GM18867 (cell line): ENCODE results near the gene PILRA.
"Not testable (repeated sequence)": the region's sequence is repeated elsewhere in the genome, so short reads cannot be mapped to it uniquely, and the experiment has no call there.

ENCODE experiments used
- ATAC-seq: cut with Tn5 transposase; IDR thresholded peaks from one replicate; pipeline ENCODE4 v1.9.1; 2021; ENCODE audit warnings: mild to moderate bottlenecking, moderate library complexity; ENCODE audit not compliant: unreplicated experiment

PILRA gene

GRCh38 chr7:100432621-100433275 lies 59.5 kb downstream of the PILRA start:
- no peak for ATAC-seq

DNA sequence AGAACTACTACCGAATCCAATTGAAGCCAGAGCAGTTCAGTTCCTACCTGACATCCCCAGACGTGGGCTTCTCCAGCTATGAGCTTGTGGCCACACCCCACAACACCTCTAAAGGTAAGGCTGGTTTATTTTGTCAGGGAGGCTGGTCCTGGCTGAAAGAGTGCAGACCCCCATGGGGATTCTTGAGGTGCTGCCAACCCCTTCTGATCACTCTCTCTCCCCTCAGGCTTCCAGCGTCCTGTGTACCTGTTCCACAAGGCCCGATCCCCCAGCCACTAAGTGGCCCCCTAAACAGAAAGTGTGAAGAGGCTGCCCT lies 59.9 kb downstream of the PILRA start:
- ATAC-seq: no peak

- no peak for ATAC-seq
Measured at GRCh38 chr7:100433592-100434296, 60.5 kb downstream of the PILRA start.

DNA sequence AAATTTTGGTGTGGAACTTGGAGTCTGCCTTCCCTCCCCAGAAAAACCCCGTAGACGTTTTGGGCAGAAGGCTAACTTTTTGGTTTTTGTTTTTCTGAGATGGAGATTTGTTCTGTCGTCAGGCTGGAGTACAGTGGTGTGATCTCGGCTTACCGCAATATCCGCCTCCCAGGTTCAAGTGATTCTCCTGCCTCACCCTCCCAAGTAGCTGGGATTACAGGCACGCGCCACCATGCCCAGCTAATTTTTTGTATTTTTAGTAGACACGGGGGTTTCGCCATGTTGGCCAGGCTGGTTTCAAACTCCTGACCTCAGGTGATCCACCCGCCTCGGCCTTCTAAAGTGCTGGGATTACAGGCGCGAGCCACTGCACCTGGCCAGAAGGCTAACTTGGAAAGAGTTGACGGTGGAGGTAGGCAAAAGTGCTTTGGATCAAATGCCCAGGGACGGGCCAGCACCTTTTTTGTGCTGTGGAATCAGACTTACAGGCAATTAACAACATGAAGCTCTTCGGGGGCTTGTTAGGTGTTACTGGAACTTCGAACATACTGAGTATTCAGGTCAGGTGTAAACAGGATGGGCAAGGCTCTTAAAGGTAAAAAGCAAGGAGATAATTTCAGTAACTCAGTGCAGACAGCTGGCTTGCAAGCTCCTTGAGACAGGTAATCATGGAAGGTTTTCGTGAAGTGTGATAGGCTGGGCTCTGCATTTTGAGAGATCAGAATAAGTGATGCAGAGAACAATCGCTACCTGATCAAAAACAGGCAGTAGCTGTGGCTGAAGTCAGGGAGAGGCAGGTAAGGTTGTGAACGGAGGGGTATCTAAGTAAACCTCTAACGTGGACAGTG lies 61.2 kb downstream of the PILRA start:
- no peak for ATAC-seq

- ATAC-seq: peak; percentile 28
Measured at GRCh38 chr7:100435401-100436304, 62.4 kb downstream of the PILRA start.

GRCh38 chr7:100437150-100438100 lies 64.1 kb downstream of the PILRA start:
- no peak for ATAC-seq

DNA sequence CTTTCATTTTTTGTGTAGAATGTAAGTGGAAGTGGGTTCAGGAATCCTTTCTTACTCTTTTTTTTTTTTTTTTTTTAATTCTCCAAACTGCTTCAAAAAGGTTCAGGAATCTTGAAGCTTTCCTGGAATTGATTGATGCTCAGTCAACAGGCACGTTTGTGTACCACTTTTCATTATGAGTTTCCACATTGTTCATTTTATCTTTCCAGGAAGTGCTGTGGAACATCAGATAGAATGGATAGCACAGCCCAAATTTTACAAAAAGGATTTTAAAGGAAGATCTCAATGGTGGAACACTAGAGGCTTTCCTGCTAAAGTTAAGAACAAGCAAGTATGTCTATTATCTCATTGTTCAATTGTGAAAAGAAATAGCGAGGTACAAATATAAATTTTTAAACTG lies 64.9 kb downstream of the PILRA start:
- no peak for ATAC-seq

DNA sequence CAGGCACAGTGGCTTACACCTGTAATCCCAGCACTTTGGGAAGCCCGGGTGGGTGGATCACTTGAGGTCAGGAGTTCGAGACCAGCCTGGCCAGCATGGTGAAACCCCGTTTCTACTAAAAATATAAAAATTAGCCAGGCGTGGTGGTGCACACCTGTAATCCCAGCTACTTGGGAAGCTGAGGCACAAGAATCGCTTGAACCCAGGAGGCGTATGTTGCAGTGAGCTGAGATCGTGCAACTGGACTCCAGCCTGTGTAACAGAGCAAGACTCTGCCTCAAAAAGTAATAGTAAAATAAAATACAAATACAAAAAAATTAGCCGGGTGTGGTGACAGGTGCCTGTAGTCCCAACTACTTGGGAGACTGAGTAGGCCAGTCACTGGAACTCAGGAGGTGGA lies 65.4 kb downstream of the PILRA start:
- ATAC-seq: not testable (repeated sequence)

GRCh38 chr7:100439244-100439643 lies 66.0 kb downstream of the PILRA start:
- not testable (repeated sequence) for ATAC-seq

DNA sequence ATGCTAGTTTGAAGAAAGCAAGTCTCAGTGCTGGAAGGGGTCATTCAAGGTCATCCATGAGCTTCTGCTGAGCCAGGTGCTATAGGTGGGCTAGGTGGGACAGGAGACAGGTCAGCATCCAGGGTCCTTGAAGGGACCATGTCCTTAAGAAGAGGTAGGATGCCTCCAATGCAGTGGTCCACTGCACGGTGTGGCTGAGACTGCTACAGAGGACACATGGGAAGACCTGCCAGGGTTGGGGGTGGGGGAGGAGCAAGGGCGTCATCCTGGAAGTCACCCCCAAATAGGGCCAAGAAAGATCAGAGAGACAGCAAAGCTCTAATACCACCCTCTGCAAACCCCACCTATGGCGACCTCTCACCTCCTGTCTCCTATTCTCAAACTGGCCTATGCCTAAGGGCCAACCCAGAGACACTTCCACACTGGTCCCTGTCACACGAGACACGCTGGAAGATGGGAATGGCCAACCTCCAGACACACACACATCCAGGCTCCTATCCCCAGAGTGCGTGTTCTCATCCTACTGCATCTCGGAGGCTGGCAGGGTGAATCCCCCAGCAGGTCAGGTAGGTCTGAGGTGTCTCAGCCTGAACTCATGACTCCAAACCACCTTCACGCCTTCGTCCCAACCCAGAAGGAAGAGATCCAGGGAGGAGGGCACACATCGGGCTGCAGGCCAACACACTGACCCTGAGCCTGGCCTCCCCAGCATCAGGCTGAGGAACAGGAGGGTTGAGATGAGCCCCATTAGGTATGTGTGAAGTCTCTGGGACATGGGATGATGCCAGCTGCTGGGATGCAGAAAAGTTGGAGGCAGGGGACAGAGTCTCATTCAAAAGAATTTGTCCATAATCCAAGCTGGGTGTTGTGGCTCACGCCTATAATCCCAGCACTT lies 68.6 kb downstream of the PILRA start:
- ATAC-seq: no peak

- no peak for ATAC-seq
Measured at GRCh38 chr7:100443096-100443840, 70.0 kb downstream of the PILRA start.

- ATAC-seq: no peak
Measured at GRCh38 chr7:100444311-100445278, 71.3 kb downstream of the PILRA start.

DNA sequence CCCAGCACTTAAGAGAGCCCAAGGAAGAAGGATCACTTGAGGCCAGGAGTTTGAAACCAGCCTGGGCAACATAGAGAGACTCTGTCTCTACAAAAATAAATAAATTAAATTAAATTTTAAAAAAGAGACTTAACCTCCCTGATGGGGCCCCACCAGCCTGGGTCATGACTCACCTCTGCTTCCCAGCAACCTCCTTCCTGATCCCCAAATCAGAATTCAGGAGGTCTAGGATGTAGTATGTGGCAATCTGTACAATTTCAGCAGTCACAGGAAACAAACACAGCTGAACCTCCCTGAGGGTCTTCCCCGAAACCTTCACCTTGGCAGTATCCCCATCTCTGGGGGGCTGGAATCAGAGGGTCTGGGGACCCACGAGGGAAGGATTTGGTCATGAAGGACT lies 72.8 kb downstream of the PILRA start:
- ATAC-seq: no peak

DNA sequence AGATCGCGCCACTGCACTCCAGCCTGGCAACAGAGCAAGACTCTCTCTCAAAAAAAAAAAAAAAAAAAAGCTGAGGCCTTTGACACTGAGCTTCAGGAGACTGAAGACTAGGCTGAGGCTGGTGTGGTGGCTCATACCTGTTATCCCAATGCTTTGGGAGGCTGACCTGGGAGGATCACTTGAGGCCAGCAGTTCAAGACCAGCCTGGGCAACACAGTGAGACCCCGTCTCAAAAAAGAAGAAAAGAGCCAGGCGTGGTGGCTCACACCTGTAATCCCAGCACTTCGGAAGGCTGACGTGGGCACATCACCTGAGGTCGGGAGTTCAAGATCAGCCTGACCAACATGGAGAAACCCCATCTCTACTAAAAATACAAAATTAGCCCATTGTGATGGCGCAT lies 74.1 kb downstream of the PILRA start:
- ATAC-seq: not testable (repeated sequence)

DNA sequence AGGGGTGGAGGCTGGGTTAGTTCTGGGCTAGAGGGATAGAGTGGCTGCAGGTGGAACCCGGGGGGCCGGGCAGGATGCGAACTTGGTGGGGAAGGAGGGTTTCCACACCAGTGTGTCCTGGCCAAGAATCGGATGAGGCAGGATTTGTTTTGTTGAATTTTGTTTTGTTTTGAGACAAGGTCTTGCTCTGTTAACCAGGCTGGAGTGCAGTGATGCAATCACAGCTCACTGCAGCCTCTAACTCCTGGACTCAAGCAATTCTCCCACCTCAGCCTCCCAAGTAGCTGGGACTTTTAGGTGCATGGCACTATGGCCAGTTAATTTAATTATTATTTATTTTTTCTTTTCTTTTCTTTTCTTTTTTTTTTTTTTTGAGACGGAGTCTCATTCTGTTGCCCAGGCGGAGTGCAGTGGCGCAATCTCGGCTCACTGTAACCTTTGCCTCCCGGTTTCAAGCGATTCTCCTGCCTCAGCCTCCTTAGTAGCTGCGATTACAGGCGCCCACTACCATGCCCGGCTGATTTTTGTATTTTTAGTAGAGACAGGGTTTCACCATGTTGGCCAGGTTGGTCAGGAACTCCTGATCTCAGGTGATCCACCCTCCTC lies 76.0 kb downstream of the PILRA start:
- ATAC-seq: no peak
